ENCODE measurements around the gene NRAP. TPM values are rescaled to one million over a fixed set of nuclear protein-coding genes. Genes with fewer than 3 reads are reported as not detected.

NRAP gene
- total and polyA plus RNA-seq, 2 experiments from 2014 or later: not detected

GRCh38 chr10:113631684-113632367 is 32.0 kb downstream of the NRAP start:
- Histone ChIP-seq H3K79me2 (replicated peaks; ENCODE audit: insufficient read depth) (no peaks in the 10 kb centered on the region), H2AFZ (peak overlapping the region; percentile 86), H4K20me1 (replicated peaks; ENCODE audit: insufficient read depth) (no peaks in the 10 kb centered on the region), H3K9me2 (ENCODE audit: insufficient read depth) (no peaks in the 10 kb centered on the region), H3K4me2 (no peak overlapping the region), H3K27ac (ENCODE audit: low read depth) (no peak overlapping the region), H3K27me3 (ENCODE audit: insufficient read depth) (no peaks in the 10 kb centered on the region), H3K36me3 (ENCODE audit: insufficient read depth) (no peaks in the 10 kb centered on the region; the same call in 1 of the 2 replicates), H3K4me1 (ENCODE audit: insufficient read depth) (no peaks in the 10 kb centered on the region), H3K4me3 (no peak overlapping the region), H3F3A (replicated peaks; ENCODE audit: low read depth) (no peaks in the 10 kb centered on the region)
- no peak for TF ChIP-seq JUNB (IDR thresholded peaks at IDR 0.05; ENCODE audit: unreplicated experiment)
- no peak for TF ChIP-seq POLR2AphosphoS5 (IDR thresholded peaks at IDR 0.05; ENCODE audit: low read depth)
- no peak for TF ChIP-seq NANOG (IDR thresholded peaks at IDR 0.05; ENCODE audit: borderline replicate concordance)
- TF ChIP-seq ZNF331 (CRISPR knock-in tag; IDR thresholded peaks at IDR 0.05; ENCODE audit: low read depth): no peak
- no peak for TF ChIP-seq EZH2 (IDR thresholded peaks at IDR 0.05; ENCODE audit: low read depth, unreplicated experiment)
- no peak for TF ChIP-seq CTCF (conservative IDR thresholded peaks at IDR 0.05; ENCODE audit: low read depth in 2 of 2)
- no peak for TF ChIP-seq REST (IDR thresholded peaks at IDR 0.05; ENCODE audit: unreplicated experiment)
- TF ChIP-seq ZNF462 (CRISPR knock-in tag; IDR thresholded peaks at IDR 0.05): no peak
- no peak for TF ChIP-seq ETS1 (IDR thresholded peaks at IDR 0.05)
- no peak for TF ChIP-seq CREB1 (CRISPR knock-in tag; IDR thresholded peaks at IDR 0.05; ENCODE audit: low read depth)
- no peak for TF ChIP-seq ZNF114 (CRISPR knock-in tag; IDR thresholded peaks at IDR 0.05)
- no peak for TF ChIP-seq EZH2phosphoT487 (IDR thresholded peaks at IDR 0.05; ENCODE audit: unreplicated experiment)
- TF ChIP-seq STAT1 (IDR thresholded peaks at IDR 0.05; ENCODE audit: unreplicated experiment): no peak
- ATAC-seq: no peak
- Mint-ChIP-seq H3K9me3 (peaks cover 8% of the 10 kb centered on the region; the same call in 1 of the 3 replicates), H3K4me3 (no peak overlapping the region), H3K4me1 (peaks cover 8% of the 10 kb centered on the region), H3K36me3 (ENCODE audit: low read depth) (no peaks in the 10 kb centered on the region), H3K27ac (no peak overlapping the region; the same call in 1 of the 2 replicates), H3K27me3 (ENCODE audit: insufficient read depth, low read depth, poor library complexity) (no peaks in the 10 kb centered on the region)
- no peak for DNase-seq (ENCODE audit: low spot score)

All from GM23338 (cell line).